GM10248 (cell line): ENCODE results near the gene KCNIP4.

Source experiments
- CTCF ChIA-PET: fragments of 300-600 bp; sonication (Branson Sonifier 250); formaldehyde crosslinking; extraction: SDS; loops from one replicate; lab custom pipeline; 2021; ENCODE audit warnings: antibody characterized with exemption; lab: Yijun Ruan, JAX
- POLR2A ChIA-PET: fragments of 350-650 bp; sonication (Branson Sonifier 250); formaldehyde crosslinking; extraction: SDS; loops from one replicate; lab custom pipeline; 2020; ENCODE audit warnings: antibody characterized with exemption; lab: Yijun Ruan, JAX
- DNase-seq: peaks from one replicate; pipeline ENCODE4 v3.0.0; 2012; ENCODE audit errors: extremely low spot score
- TF ChIP-seq, protein P1 (sequence below): IDR thresholded peaks from 2 replicates; pipeline ENCODE4 v1.5.1; 2012; ENCODE audit warnings: mild to moderate bottlenecking, low read depth; ENCODE audit errors: extremely low read depth, missing control alignments, control extremely low read depth

Gene KCNIP4

DNA sequence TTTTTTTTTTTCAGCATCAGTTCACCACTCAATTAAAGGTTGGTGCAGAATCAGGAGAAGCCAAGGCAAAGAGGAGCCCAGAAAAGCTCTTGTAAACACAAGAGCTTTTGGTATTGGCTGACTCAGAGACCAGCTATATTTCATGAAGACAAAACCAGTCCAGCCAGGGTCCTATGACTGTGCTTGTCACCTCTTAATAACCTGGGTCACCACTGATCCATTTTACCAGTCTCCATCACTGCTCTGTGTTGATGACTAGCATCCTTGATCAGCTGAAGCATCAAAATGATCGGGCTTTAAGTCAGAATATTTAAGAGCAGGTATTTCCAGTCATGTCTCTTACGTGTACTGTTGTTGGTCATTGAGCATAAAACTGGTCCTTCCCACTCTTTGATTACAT, 1010.4 kb downstream of the KCNIP4 start:
- DNase-seq: no peak
- POLR2A ChIA-PET: interaction anchor here (0.6 kb wide), 1 partner anchor 144 kb away, joined by 3 read pairs; no protein-coding TSS in a partner anchor
- TF ChIP-seq, protein P1, sequence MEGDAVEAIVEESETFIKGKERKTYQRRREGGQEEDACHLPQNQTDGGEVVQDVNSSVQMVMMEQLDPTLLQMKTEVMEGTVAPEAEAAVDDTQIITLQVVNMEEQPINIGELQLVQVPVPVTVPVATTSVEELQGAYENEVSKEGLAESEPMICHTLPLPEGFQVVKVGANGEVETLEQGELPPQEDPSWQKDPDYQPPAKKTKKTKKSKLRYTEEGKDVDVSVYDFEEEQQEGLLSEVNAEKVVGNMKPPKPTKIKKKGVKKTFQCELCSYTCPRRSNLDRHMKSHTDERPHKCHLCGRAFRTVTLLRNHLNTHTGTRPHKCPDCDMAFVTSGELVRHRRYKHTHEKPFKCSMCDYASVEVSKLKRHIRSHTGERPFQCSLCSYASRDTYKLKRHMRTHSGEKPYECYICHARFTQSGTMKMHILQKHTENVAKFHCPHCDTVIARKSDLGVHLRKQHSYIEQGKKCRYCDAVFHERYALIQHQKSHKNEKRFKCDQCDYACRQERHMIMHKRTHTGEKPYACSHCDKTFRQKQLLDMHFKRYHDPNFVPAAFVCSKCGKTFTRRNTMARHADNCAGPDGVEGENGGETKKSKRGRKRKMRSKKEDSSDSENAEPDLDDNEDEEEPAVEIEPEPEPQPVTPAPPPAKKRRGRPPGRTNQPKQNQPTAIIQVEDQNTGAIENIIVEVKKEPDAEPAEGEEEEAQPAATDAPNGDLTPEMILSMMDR: no peak
- CTCF ChIA-PET: no interaction called here

DNA sequence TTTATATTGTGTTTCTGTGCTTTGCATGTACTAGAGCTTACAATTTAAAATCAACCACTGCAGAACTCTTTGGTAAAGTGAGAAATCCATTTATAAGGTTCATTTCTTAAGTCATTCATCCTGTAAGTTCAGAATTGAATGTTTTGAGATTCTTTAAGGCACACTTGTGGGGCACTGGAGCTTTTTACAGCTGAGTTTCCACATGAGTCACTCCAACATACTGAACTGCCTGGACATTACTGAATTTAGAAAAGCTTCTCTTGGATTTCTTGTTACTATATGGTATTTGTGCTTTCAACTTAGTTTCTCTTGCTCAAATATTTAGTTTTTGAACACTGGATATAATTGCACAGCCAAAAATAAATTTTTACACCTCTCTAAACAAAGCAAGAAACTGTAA, 1022.0 kb downstream of the KCNIP4 start:
- DNase-seq: no peak
- ChIA-PET CTCF (interaction anchor here (1.4 kb wide), 1 partner anchor 9 kb away, joined by 3 read pairs; no protein-coding TSS in a partner anchor), POLR2A (no interaction called here)
- TF ChIP-seq, protein P1: no peak

DNA sequence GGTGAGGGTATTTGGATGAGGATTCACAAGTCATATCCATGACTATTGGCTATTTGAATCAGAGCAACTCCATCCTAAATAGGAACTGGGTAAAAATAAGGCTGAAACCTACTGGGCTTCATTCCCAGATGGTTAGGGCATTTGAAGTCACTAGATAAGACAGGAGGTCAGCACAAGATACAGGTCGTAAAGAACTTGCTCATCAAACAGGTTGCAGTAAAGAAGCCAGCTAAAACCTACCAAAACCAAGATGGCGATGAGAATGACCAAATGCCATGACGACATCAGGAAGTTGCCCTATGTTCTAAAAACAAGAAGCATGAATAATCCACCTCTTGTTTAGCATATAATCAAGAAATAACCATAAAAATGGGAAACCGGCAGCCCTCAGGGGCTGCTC, 1023.4 kb downstream of the KCNIP4 start:
- CTCF ChIA-PET: no interaction called here
- TF ChIP-seq, protein P1: no peak
- POLR2A ChIA-PET: no interaction called here
- no peak for DNase-seq

DNA sequence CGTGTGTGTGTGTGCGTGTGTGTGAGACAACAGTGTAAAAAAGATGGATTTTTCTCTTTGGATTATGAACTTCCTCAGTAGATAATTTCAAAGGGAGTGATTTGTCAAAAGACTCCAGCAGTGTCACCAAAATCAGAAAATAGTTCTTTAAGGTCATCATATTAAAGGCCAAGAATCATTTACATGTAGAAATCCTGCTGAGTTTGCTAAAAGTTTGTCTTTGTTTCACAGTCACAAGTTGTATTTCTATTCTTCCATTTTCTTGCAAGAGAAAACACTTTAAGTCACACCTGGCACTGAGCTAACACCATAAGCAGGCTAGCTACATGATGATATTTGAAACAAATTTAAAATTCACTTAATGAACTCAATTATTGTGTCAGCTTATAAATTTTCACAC, 1025.6 kb downstream of the KCNIP4 start:
- TF ChIP-seq, protein P1: no peak
- no peak for DNase-seq
- POLR2A ChIA-PET: no interaction called here
- CTCF ChIA-PET: no interaction called here

DNA sequence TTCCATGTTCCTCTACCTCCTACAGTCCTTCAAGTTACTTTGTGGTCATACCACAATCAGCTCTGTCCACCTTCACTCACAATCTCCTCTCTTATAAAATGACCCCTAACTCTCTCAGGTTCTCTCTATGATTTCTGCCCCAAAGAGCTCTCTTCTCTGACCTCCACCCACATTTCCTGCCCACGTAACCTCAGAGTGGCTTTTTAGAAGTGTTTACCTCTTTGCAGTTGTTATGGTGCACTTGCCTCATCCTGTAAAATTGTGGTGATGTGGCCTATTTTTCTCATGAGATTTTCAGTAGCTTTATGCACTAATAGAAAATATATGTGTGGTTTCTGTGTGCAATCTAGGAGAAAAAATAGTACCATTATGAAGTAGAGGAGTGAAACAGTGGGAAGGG, 1032.5 kb downstream of the KCNIP4 start:
- DNase-seq: no peak
- ChIA-PET POLR2A (no interaction called here), CTCF (interaction anchor here (1.0 to 1.3 kb wide), 2 partner anchors 9 to 32 kb away, joined by 3 to 4 read pairs; no protein-coding TSS in a partner anchor)
- TF ChIP-seq, protein P1: no peak

DNA sequence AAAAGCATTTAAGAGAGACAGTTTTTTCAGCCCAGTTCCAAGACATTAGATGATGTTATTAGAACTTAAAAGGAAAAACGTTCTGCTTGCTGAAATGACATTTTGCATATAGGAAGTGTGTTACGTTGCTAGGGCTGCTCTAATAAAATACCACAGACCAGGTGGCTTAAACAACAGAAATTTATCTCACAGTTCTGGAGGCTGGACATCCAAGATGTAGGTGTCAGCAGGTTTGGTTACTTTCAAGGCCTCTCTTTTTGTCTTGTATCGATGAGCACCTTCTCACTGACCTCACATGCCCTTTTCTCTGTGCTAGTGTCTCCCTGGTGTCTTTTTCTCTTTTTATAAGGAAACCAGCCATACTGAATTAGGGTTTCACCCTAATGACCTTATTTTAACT, 1043.6 kb downstream of the KCNIP4 start:
- CTCF ChIA-PET: no interaction called here
- no peak for DNase-seq
- POLR2A ChIA-PET: no interaction called here
- TF ChIP-seq, protein P1: no peak
